IPS-15b (cell line): ENCODE data around the gene TEX29.

Experiments
- H3K27me3 ChIP-seq: one replicate; pipeline ENCODE4 v1.6.1; 2013; ENCODE audit warnings: low read length; ENCODE audit not compliant: control insufficient read depth, insufficient read depth
- H3K36me3 ChIP-seq: one replicate; pipeline ENCODE4 v1.6.1; 2013; ENCODE audit warnings: low read length; ENCODE audit not compliant: control insufficient read depth, insufficient read depth
- H3K4me1 ChIP-seq: one replicate; pipeline ENCODE4 v1.6.1; 2013; ENCODE audit warnings: mild to moderate bottlenecking, low read length; ENCODE audit not compliant: control insufficient read depth, insufficient read depth
- H3K4me3 ChIP-seq: one replicate; pipeline ENCODE4 v1.5.1; 2013; ENCODE audit warnings: low read depth, low read length
- H3K9ac ChIP-seq: one replicate; pipeline ENCODE4 v1.6.1; 2013; ENCODE audit warnings: low read depth, mild to moderate bottlenecking, low read length
- H3K9me3 ChIP-seq: one replicate; pipeline ENCODE4 v1.6.1; 2013; ENCODE audit warnings: mild to moderate bottlenecking, low read length; ENCODE audit not compliant: control insufficient read depth, insufficient read depth

Gene TEX29

GRCh38 chr13:111370147-111370546, 49.7 kb downstream of the TEX29 start:
- no peak overlapping the region for H3K4me3 ChIP-seq
- H3K36me3 ChIP-seq: peaks cover 3% of the 10 kb centered on the region
- H3K9me3 ChIP-seq: no peaks in the 10 kb centered on the region
- no peak overlapping the region for H3K9ac ChIP-seq
- H3K27me3 ChIP-seq: no peaks in the 10 kb centered on the region
- H3K4me1 ChIP-seq: peaks cover 2% of the 10 kb centered on the region

- no peak overlapping the region for H3K9ac ChIP-seq
- no peaks in the 10 kb centered on the region for H3K27me3 ChIP-seq
- no peak overlapping the region for H3K4me3 ChIP-seq
- no peaks in the 10 kb centered on the region for H3K9me3 ChIP-seq
- H3K36me3 ChIP-seq: peaks cover 3% of the 10 kb centered on the region
- peaks cover 2% of the 10 kb centered on the region for H3K4me1 ChIP-seq
Observed at GRCh38 chr13:111370570-111371535, 50.4 kb downstream of the TEX29 start.

- H3K9ac ChIP-seq: no peak overlapping the region
Observed at GRCh38 chr13:111371720-111372119, 51.3 kb downstream of the TEX29 start.

GRCh38 chr13:111372651-111373425, 52.4 kb downstream of the TEX29 start:
- H3K9me3 ChIP-seq: no peaks in the 10 kb centered on the region
- H3K4me3 ChIP-seq: no peak overlapping the region
- no peaks in the 10 kb centered on the region for H3K27me3 ChIP-seq
- H3K9ac ChIP-seq: no peak overlapping the region
- H3K4me1 ChIP-seq: peaks cover 2% of the 10 kb centered on the region
- H3K36me3 ChIP-seq: peaks cover 3% of the 10 kb centered on the region

More at GRCh38 chr13:111371720-111372119, 51.3 kb downstream of the TEX29 start:
- Histone ChIP-seq H3K27me3 (no peaks in the 10 kb centered on the region), H3K4me1 (peaks cover 2% of the 10 kb centered on the region), H3K9me3 (no peaks in the 10 kb centered on the region), H3K36me3 (peaks cover 3% of the 10 kb centered on the region), H3K4me3 (no peak overlapping the region)

- peaks cover 2% of the 10 kb centered on the region for H3K4me1 ChIP-seq
- no peak overlapping the region for H3K9ac ChIP-seq
- no peaks in the 10 kb centered on the region for H3K27me3 ChIP-seq
Observed at GRCh38 chr13:111373486-111373885, 53.0 kb downstream of the TEX29 start.

GRCh38 chr13:111380431-111380830, 60.0 kb downstream of the TEX29 start:
- no peak overlapping the region for H3K9ac ChIP-seq
- no peaks in the 10 kb centered on the region for H3K27me3 ChIP-seq
- no peaks in the 10 kb centered on the region for H3K4me1 ChIP-seq
- no peaks in the 10 kb centered on the region for H3K36me3 ChIP-seq
- no peak overlapping the region for H3K4me3 ChIP-seq
- no peaks in the 10 kb centered on the region for H3K9me3 ChIP-seq

More at GRCh38 chr13:111373486-111373885, 53.0 kb downstream of the TEX29 start:
- peaks cover 3% of the 10 kb centered on the region for H3K36me3 ChIP-seq
- no peaks in the 10 kb centered on the region for H3K9me3 ChIP-seq
- H3K4me3 ChIP-seq: no peak overlapping the region

- no peak overlapping the region for H3K9ac ChIP-seq
- H3K4me1 ChIP-seq: no peaks in the 10 kb centered on the region
- H3K27me3 ChIP-seq: no peaks in the 10 kb centered on the region
- H3K4me3 ChIP-seq: no peak overlapping the region
- H3K36me3 ChIP-seq: no peaks in the 10 kb centered on the region
- no peaks in the 10 kb centered on the region for H3K9me3 ChIP-seq
Observed at GRCh38 chr13:111382411-111382810, 62.0 kb downstream of the TEX29 start.

GRCh38 chr13:111382877-111383276, 62.4 kb downstream of the TEX29 start:
- Histone ChIP-seq H3K36me3 (no peaks in the 10 kb centered on the region), H3K9ac (no peak overlapping the region), H3K9me3 (no peaks in the 10 kb centered on the region), H3K4me1 (no peaks in the 10 kb centered on the region), H3K27me3 (no peaks in the 10 kb centered on the region), H3K4me3 (no peak overlapping the region)

- no peak overlapping the region for H3K4me3 ChIP-seq
- no peaks in the 10 kb centered on the region for H3K36me3 ChIP-seq
- no peaks in the 10 kb centered on the region for H3K9me3 ChIP-seq
- H3K4me1 ChIP-seq: no peaks in the 10 kb centered on the region
- H3K27me3 ChIP-seq: no peaks in the 10 kb centered on the region
- H3K9ac ChIP-seq: no peak overlapping the region
Observed at GRCh38 chr13:111383591-111384440, 63.4 kb downstream of the TEX29 start.

- H3K9ac ChIP-seq: no peak overlapping the region
- H3K27me3 ChIP-seq: no peaks in the 10 kb centered on the region
- no peaks in the 10 kb centered on the region for H3K36me3 ChIP-seq
- no peak overlapping the region for H3K4me3 ChIP-seq
- no peaks in the 10 kb centered on the region for H3K4me1 ChIP-seq
- H3K9me3 ChIP-seq: no peaks in the 10 kb centered on the region
Observed at GRCh38 chr13:111384441-111385182, 64.2 kb downstream of the TEX29 start.
